EL (cell line): ENCODE measurements around the gene LCE3D.
"Not testable (repeated sequence)": the region's sequence is repeated elsewhere in the genome, so short reads cannot be mapped to it uniquely, and the experiment has no call there.

Source experiments
- DNase-seq: peaks from one replicate; pipeline ENCODE4 v3.0.0-alpha.2; 2016

Gene LCE3D

GRCh38 chr1:152580433-152580832 lies at the start of gene LCE3D:
Gene LCE3D, minus strand, starts transcription at chr1:152580516. Its CDS starts 580 bp downstream, at chr1:152579936.
- DNase-seq, result no peak

DNA sequence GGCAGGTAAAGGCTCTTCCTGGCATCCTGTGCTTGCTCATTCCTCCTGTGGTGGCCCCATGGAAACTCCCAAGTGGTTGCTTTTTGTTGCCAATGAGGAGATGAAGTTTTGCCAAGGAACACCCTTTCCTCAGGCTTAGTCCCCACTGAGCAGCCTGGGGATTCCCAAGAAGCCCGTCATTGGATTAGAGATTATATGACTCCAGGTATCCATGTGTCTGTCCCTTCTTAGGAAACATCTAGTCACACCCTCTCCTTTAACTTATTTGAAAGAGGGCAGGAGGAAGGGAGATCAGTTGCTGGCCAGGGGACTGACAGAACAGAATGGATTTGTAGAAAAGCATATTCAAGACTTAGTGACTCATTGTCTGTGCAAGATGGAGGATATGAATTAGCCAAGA lies 46.4 kb upstream of the LCE3D start:
- DNase-seq, result no peak

DNA sequence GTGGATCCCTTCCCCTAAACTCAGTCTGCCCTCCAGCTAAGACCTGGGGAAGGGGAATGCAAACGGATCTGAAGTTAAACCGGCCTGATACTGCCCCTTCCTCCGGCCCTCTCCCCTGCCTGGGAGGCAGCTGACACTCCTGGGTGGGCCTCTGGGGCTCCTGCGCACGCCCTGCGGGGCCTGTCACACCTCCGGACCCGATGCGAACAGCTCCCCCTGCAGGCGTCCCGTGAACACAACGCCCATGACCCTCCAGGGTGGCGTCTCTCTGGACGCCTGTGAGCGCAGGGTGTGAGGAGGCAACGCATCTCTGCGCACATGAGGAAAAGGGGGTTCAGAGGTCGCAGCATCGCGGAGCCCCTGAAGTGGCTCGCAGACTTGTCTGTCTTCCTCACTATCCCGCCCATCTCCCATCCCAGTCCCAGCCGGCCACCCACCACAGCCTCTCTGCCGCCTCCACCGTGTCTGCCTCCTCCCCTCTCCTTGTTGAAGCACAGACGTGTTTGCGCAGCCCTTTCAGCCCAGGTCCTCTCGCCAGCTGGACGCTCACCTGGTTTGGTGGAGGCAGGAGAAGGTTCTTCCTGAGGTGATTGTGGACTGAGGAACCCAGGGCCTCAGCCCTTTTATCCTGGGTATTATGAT lies 43.0 kb upstream of the LCE3D start:
- no peak for DNase-seq

GRCh38 chr1:152622803-152623202 lies 42.5 kb upstream of the LCE3D start, which contains the start of gene LCE3A:
Gene LCE3A, minus strand, starts transcription at chr1:152623103. Its CDS starts 0 bp downstream, at chr1:152623103.
- DNase-seq, result no peak

- DNase-seq, result no peak
These were observed 41.7 kb upstream of the LCE3D start for GRCh38 chr1:152621993-152622392.

DNA sequence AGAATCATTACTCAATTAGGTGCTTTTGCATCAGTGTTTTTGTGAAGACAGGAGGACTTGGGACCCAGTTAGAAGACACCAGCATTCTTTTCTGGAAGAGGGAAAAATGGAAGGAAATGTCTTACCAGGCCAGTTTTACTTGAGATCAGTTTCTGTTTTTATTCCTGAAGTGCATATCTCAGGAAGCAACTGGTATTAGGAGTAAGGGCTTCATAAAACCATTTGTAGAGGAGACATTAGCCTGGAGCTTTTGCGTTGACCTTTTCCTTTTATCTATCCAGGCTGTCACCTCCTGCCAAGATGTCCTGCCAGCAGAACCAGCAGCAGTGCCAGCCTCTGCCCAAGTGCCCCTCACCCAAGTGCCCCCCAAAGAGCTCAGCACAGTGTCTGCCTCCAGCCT lies 33.2 kb upstream of the LCE3D start, which contains the start of gene LCE3B:
LCE3B (plus strand) TSS at position 301 of the 400 bp plus-strand sequence; CDS start at position 301, 0 bp downstream.
- DNase-seq, result no peak

DNA sequence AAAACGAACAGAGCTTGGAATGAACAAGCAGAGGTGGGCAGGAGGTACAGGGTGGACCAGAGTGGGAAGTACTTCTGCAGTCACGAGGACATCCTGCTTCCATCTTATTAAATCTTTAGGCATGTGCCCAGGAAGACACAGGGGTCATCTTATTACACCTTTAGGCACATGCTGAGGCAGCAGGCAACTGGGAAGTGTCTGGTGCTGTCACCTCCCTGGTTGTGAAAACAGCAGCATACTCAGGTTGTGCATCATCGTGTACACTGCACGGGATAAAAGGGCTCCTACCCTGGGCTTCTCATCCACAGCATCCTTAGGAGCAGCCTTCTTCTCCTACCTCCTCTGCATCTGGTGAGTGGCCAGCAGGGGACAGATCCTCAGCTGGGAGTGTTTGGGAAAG lies 19.6 kb upstream of the LCE3D start, which contains the start of gene LCE3C:
LCE3C (plus strand) TSS at position 301 of the 400 bp plus-strand sequence. CDS start 498 bp downstream, outside the sequence.
- no peak for DNase-seq

- no peak for DNase-seq
These were observed 16.7 kb upstream of the LCE3D start for GRCh38 chr1:152596986-152597385.

DNA sequence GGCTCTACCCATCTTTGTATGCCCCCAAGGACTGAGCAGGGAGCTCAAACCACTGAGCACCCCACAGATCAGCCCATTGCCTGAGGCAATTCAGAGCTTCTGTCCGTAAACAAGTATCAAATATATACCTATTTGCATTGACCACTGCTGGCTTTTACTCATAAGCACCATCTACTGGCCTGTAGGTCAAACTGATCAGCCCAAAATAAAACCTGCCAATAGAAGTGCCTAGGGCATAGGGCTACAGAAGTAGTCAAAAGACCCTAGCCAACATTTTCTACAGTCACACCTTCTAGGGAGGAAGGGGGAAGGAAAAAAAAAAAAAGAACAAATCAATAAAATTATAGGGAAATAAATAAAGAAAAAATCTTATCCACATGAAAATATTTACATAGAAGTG lies 5.3 kb upstream of the LCE3D start:
- no peak for DNase-seq

- DNase-seq, result no peak
These were observed 2.3 kb upstream of the LCE3D start for GRCh38 chr1:152582647-152583046.

- DNase-seq, result not testable (repeated sequence)
These were observed 790 bp downstream of the LCE3D start for GRCh38 chr1:152579526-152579925.

DNA sequence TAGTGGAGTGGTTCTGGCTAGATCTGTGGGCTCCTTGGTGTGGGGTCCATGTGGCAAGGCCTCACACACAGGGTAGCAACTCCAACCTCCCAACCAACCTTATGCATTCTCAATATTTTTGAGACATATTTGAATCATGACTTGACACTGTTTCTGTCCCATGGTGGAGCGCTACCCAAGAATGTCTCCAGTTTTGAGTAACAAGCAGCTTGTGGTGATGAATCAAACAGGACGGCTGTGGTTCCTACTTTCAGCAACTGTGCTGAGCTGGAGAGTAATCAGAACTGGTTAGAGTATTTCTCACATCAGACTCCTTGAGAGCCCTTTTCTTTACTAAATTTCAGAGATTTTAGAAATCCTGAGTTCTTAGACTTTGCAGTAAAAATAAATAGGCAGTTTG lies 3.1 kb downstream of the LCE3D start:
- DNase-seq, result no peak

DNA sequence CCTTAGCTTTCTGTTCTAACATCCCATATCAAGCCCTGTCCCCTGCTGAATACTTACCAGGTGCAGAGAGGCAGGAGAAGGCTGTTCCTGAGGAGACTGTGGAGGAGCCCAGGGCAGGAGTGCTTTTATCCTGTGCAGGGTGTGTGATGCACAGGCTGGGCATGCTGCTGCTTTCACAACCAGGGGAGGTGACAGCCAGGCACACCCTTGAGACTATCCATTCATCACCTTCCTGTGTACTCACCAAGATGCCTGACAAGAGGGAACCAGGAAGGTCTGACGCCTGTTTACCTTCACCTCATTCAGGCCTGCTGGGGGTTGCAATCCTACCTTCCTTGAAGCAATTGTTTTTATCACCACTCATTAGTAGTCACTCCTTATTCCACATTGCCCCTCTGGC lies 13.6 kb downstream of the LCE3D start, which contains the start of gene LCE3E:
LCE3E (minus strand) TSS at position 100 of the 400 bp plus-strand sequence. CDS start 572 bp downstream, outside the sequence.
- no peak for DNase-seq

DNA sequence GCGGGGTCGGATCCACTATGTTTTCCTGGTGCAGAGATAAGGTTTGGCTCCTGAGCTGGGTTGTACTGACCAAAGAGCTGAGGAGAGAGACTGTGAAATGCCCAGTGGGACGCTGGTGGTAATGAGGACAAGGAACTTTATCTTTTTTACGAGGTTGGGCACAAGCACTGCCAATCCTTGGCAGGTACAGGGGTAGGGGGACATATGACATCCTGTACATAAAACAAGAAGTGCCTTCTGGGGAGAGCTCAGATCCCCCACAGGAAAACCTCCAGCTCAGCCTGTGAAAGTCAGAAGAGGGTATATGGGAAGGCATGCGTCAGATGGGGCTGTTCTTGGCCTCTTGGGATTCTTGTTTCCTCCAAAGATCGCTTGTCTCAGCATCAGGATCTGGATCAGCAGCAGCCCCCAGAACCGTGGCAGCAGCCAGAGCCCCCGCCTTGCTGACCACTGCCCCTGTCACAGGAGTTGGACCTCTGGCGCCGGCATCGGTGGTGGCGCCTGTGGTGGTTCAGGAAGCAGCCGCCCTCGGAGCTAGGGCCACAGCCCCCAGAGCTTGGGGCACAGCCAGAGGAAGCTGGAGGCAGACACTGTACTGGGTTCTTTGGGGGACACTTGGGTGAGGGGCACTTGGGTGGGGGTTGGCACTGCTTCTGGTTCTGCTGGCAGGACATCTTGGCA lies 14.6 kb downstream of the LCE3D start:
- no peak for DNase-seq

- DNase-seq, result no peak
These were observed 15.2 kb downstream of the LCE3D start for GRCh38 chr1:152565115-152565514.

- not testable (repeated sequence) for DNase-seq
These were observed 32.0 kb downstream of the LCE3D start for GRCh38 chr1:152548358-152548757.

DNA sequence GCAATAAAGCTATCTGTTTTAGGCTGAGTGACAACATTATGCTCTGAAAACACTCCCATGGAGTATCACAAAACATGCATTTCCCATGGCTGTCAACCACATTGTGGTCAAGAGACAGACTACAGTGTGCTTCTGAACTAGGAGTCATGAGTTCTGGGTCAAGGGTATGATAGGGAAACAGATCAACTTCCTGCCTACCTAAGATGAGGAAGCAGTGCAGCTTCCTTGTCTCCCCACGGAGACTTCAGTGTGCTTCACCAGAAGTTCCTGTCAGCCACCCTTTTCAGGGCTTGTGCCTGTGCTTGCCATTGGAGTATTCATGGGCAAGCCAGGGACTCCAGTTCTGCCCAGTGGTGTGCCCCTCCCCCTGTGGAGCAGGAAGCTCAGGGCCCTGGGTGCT lies 33.6 kb downstream of the LCE3D start:
- DNase-seq, result no peak

DNA sequence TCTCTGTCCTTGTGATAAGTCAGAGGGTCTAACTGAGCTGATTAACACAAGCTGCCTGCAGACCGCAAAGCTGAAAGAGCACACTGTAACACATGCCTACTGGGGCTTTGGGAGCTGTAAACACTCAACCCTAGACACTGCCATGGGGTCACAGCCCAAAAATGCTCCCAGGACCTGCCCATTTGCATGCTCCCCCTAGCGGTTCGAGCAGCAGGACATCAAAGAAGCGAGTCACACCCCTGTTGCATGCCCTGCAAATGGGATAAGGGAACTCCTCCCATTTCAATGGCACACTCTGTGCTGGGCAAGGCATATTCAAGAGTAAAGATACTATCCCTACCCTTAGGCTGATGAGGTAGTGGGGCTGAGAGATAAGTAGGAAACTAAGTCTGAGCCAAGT lies 36.5 kb downstream of the LCE3D start:
- peak; percentile 21 for DNase-seq

GRCh38 chr1:152539901-152540300 lies 40.4 kb downstream of the LCE3D start:
- DNase-seq, result no peak

DNA sequence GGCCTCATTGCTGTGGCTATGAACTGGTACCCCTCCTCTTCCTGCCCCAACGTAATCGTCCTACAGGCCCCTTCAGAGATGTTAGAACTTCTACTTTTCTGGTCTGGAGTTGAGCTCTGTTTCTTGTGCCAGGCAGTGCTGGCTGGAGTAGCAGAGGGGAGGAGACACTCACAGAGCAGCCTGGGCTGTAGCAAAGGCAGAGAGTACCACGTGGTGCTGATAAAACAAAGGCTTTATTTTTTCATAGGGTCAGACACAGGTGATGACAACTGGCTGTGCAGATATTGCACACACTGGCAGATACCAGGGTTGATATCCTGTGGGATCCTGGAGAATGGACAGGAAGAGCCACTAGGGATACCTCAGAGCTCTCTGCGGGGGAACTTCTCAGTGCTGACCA lies 42.8 kb downstream of the LCE3D start:
- DNase-seq, result no peak

GRCh38 chr1:152535774-152536173 lies 44.5 kb downstream of the LCE3D start:
- no peak for DNase-seq

DNA sequence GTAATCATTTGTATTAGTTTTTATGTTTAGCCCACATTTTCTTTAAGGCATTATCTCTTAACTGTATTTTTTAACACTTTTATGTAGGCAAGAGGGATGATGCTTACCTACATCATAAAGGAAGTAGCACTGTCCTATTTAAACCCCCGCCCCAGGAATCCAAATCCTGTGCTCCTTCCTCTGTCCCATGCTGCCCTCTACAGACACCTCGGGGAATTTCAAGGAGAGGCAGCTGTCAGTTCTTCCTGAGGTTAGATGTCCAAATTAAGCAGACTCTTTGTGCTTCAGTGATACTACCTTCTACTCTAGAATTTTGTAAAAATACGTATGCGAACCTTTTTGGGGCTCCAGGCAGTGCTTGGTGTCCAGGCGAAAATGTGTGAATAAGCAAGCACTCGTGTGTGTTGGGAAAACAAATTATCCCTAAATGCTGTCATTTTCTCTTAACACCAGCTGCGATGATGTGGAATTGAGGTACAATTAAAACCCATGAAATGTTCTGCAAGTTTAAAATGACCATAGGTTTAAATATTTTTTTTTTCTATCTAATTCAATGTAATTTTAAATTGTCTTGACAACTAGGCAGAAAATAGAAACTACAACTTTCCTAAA lies 46.9 kb downstream of the LCE3D start:
- DNase-seq, result peak; percentile 55
